ENCODE results near the gene DNMBP.
"Not testable (repeated sequence)": the region's sequence is repeated elsewhere in the genome, so short reads cannot be mapped to it uniquely, and the experiment has no call there.

DNMBP gene

DNA sequence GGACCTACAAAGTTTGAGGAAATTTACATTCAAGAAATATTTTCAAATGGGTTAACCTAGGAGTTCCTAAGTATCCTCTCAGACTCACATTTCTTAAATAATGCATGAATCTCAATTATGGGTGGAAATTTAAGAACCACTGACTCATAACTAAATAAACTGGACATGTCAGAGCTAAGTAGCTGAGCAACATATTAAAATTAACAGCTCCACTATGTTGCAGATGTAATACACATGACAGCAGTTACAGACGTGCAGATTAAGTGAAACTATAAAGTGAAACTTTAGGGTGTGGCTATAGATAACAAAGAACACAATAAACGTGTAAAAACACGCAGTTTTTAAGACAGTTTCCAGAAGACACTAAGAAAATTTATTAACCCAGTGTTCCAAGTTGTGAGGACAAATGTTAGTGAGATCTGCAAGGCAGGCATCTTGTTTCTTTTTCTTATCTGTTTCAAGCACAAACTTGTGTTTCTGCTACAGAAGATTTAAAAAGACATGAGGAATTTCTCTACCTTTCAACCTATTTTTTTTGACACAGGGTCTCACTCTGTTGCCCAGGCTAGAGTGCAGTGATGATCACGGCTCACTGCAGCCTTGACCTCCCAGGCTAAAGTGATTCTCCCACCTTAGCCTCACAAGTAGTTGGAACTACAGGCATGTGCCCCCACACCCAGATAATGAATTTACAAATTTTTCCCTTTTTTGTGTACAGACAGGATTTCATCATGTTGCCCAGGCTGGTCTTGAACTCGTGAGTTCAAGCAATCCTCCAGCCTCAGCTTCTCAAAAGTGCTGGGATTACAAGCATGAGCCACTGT lies 25.3 kb downstream of the DNMBP start:
- DNase-seq = no peak

DNA sequence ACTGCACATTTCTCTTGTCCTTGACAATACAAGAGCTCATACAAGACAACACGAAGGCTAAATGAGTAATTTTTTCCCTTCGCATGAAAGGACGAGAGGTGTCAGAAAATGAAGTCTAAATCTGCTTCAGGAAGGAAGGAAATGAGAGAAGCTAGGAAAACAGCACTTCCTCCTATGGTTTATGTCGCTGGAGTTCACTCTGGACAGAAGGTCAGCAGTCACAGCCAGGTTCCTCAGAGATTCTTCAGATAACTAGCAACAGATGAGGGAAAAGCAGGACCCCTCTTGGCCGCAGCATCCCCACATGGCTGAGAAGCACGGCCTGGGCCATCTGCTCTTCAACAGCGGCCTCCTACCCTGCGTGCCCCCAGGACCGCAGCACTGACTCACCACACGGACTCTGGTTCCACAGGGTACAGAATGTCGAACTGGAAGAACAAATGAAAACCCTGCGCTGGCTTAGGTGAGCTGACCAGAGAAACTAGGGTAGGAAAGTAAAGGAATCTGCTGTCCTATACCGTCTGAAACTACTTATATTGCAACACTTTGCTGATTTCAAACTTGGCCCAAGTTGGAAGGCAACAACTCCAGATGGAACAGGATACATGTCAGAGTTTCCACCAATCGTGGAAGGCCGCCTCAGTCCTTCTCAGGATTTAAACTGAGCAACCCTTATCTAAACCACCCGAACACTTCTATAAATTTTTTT lies 26.3 kb downstream of the DNMBP start:
- DNase-seq = no peak

DNA sequence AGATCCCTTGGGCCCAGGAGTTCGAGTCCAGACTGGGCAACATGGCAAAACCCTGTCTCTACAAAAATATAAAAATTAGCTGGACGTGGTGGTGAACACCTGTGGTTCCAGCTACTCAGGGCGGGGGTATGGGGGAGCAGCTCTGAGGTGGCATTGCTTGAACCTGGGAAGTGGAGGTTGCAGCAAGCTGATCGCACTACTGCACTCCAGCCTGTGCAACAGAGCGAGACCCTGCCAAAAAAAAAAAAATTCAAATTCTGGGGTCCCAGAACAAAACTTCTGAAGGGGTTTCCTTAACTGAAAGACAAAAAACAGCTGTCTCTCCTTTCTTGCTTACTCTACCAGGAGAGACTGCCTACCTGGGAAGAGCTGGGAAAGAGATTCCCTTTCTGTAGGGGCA lies 27.0 kb downstream of the DNMBP start:
- no peak for DNase-seq

DNA sequence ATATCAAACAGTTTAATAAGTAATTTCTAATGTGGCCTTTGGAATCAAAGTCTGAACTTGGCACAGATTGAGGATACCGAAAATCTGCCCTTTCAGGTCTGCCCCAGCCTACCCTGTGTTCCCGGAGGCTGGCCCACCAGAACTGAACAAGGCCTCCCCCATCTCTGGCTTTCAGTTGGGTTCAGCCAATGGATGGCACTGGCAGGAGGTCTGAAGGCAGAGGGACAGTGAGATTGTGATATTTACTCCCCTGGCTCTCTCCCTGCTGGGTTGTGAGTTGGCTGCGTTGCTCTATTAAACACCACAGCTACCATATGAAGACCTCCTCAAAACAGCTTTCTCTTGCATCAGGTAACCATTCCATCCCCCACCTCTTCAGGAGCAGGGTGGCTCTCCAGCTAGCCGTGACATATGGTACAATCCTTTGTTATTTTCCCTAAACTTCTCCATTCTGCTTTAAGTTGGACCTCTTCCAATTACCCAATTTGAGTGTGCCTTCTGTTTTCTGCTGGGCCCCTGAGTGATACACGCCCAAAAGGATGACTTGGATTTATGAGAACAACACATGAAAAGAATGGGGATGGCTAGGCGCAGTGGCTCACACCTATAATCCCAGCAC lies 28.1 kb downstream of the DNMBP start:
- DNase-seq = no peak

DNA sequence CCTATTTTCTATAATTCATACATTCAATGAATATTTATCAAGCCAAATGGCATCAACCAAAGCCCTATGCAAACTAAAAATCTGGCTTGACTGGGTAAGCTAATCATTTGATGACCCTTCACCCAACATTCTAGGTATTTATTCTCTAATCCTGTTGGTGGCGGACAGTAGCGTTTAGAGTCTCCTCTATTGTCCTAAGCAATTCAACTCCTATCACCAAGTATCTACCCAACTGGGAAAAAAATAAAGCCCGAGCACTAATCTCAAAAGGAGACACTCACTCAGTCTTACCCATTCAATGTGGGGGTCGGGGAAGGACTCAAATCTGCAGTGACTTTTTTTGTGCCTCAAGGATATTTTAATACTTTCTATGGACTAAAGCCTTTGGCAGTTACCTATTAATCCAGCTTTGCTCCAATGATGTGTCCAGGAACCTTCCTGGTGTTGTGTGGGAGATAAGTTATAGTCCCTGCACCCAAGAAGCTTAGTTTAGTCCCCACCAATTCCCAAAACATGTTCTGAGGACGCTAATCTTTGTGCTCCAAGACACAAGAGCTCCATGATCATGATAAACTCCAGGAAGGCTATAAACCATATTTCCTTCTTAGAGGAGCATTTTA lies 30.6 kb downstream of the DNMBP start:
- DNase-seq = no peak

DNA sequence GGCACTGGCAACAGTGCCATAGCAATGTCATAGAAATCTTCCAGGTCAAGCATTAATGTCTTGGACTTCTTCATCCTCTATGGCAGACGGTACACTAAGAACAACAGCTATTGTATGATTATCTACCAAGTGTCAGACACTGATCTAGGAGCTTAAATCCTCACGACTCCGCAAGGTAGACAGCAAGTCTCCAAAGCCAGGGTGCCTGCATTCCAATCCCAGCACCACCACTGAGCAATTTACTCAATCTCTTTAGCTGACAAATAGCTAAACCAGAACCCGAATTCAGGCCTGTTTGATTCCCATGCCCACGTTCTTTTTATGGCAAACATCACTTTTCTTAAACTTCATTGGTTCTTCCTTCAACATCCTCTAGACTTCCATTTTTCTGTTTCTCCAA lies 31.8 kb downstream of the DNMBP start:
- no peak for DNase-seq

DNA sequence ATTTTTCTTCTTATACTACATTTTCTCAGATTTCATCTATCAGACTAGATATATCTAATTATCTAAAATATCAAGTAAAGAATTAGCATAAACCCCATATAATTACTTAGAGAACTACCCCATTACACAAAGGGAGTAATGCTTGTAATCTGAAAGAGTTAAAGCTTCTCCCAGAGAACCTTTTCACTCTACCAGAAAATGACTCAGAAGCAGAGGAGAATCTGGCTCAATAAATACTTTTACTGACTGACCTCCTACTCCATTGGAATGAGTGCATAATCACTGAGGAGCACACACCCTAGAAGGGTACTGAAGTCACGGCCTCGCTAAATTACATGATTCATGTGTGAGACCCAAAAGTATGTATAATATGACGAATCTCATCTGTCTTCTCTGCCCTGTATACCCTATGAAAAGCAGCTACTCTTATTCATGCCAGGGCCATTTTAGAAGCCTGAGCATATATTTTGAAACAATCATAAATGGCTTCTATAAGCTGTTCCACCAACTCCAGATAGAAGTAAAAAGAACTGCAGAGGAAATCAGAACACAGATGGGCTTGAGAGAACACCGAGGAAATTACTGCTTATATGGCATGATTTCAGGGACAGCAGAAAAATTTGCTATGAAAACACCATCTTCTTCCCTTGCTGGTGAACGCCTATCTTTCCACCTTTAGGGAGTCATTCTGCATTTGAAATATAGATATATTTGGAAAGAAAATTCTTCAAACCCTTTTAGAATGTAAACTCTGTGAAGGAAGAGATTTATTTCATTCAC lies 32.7 kb downstream of the DNMBP start:
- DNase-seq = no peak

DNA sequence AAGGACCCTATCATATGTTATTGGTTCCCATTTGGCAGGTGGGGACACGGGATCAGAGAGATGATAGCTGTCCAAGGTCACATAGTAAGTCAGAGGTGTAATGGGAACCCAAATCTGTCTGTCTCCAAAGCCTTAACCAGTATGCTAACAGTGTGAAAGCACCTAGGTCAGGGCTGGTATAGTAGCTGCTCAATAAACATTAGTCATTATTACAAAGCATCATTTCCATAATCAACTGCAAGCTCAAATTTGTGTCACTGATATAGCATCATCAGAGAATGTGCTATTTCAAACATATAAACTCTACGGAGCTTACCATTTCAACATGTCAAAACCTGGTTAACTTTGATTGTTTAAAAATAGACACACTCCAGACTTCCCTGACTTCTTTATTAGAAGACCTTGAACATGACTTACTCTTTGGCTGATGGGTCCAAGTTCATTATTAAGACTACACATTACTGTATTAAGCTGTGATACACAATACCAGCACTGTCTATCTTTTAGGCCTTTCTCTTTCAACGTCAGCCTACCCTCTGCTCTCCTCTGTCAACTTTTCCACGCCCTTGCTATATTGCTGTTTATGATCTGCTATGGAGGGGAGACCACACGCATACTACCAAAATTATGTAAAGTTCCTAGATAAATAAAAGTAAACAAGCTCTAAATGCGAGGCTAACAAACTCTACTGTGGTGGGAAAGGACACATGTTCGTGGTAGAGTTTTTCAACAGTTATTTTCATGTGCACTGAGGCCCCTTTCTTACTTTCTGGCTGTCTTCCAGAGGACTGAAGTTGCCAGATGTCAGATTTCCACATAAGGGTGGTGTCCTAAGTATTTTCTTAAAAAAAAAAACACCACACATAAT lies 33.6 kb downstream of the DNMBP start:
- no peak for DNase-seq

DNA sequence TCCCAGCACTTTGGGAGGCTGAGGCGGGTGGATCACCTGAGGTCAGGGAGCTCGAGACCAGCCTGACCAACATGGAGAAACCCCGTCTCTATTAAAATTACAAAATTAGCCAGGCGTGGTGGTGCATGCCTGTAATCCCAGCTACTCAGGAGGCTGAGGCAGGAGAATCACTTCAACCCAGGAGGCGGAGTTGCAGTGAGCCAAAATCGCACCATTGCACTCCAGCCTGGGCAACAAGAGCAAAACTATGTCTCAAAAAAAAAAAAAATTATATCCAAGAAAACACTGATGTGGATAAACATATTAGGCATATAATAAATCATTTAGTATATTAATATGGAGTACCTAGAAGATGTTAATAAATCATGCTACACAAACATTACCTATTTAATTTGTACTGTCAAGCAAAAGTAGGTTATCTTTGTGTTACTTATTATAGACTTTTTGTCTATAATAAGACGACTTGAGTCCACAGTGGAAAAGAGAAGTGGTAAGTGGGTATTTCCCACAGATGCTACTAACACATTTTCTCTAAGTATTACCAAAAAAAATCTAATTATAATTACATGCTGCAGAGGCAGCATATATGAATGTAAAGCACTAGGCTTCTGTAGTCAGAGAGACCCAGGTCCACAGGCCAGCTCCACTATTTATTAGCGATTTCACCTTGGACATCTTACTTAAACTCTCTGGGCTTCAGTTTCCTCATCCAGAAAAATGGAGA lies 34.5 kb downstream of the DNMBP start:
- DNase-seq = no peak

DNA sequence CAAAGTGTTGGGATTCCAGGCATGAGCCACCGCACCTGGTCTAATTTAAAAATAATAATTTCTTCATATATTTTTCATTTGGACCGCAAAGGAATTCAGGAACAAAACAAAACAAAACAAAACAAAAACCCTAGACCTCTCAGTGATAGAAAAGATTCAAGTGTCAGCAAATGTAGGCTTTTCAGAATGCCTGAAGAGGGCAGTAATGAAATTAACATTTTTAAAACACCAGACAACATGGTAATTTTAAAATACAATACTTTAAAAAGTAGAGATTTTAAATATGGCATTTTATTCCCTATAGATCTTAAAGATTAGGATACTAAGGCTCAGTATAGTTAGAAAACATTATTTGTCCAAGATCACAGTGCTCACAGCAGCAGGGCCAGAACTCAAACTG lies 36.6 kb downstream of the DNMBP start:
- DNase-seq = no peak

DNA sequence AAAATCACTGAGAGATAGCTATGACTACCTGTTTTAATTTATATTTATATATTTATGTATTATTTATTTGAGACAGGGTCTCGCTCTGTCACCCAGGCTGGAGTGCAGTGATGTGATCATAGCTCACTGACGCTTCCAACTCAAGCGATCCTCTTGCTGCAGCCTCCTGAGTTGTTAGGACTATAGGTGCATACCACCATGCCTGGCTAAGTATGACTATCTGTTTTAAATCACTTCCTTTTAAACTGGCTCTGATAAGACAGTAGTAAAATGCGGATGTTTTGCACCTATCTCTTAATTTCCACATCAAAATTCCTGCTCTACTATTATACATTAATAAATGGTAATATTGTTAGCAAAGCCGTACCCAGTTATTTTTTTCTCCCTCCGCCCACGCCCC lies 41.8 kb downstream of the DNMBP start:
- DNase-seq = no peak

DNA sequence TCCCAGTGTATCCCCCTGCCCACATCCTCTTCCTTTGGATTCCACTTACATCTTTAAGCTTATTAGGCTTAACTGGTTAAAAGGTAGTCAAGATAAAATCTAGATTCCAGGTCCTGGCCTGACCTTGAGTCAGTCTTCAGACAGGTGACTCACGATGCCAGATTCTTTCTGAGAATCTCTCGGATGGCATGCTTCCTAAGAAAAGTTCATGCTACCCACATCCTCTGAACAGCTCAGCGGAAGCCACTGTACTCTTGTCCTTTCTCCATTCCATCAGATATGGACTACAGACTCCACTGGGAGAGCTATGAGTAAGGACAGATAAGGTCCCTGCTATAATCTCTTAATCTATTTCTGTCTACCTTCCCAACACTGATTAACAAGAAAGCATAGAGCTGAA lies 43.4 kb downstream of the DNMBP start:
- no peak for DNase-seq

DNA sequence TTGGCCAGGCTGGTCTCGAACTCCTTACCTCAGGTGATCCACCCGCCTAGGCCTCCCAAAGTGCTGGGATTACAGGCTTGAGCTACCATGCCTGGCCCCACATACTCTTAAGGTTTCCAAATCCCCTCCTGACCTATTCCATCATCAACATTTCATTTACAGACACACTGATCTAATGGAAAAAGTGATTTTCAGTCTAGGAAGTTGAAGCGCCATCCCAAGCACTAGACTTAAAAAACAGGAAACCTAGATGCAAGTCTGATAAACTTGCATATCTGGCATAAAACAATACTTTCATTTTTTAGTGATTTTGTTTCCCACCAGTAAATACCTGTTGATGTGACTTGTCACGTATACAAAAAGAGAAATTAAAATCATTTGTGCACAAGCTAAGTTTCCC lies 44.0 kb downstream of the DNMBP start:
- no peak for DNase-seq

DNA sequence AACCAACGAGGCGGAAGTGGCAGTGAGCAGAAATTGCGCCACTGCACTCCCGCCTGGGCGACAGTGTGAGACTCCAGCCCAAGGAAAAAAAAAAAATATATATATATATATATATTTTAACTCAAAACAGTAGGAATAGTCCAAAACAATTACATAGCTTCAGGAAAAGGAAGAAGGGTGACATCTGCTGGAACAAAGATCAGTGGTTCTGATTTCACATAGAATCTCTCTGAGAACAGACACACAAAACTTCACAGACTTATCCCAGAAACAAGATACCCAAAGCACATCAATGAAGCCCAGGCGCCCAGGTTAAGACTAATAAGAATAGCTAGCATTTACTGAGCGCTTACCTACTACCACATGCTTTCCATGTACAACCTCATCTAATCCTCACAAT lies 45.0 kb downstream of the DNMBP start:
- DNase-seq = no peak

DNA sequence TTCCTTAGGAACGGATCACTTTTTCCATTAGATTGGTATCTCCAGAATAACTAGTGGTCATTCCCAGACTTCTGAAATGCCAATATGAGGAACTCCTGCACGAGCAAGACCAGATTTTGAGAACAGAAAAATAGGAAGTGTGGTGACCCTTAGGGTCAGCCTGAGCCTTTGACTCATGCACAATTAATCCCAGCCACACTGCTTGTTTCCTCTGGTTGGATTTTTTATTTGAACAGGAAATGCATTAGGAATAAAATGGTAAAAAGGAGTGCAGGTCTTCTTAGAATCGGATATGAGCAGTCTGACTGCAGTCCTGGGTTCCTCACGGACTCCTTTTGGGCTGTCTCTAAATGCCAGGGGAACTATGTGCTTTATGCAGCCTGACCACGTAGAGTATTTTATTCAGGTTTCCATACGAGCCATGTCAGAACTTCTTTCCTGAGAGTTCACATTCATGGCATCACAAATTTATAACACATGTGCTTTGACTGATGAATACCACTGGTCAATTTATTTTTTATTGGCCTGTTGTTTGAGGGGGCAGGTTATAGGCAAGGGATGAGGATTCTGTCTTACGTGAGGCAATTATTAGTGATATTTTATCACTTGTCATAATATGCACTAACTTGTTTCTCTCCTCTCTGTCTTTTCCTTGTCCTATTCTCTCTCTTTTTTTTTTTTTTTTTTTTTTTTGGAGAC lies 46.1 kb downstream of the DNMBP start:
- DNase-seq = not testable (repeated sequence)

DNA sequence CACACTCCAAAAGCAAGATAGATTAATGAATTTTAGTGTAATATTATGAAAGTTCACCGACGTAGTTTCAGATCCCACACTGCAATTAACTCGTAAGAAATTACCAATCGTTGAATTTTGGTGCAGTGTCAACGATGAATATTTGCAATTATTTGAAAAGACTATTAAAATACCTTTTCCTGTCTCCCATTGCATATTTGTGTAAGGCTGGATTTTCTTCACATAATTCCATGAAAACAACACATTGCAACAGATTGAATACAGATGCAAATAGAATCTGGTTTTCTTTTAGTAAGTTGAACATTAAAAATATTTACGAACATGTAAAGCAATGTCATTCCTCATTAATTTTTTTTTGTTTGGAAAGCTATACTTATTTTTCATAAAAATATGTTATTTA lies 50.9 kb downstream of the DNMBP start:
- no peak for DNase-seq

DNA sequence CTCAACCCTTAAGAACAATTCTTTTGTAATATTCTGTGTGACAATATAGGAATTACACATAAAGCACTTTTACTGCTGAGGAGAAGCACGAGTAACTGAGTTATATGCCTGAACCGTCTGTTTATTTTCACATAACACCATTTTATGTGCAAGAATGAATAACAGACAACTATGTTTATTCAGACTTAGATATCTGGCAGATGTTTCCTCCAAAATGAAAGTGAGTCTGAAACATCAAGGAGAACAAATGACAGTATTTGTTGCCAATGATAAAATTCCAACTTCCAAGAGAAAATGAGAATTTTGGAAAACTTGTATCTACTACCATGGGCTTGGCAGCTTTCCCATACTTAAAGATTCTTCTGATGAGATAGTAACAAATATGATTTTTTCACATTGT lies 51.4 kb downstream of the DNMBP start:
- no peak for DNase-seq

DNA sequence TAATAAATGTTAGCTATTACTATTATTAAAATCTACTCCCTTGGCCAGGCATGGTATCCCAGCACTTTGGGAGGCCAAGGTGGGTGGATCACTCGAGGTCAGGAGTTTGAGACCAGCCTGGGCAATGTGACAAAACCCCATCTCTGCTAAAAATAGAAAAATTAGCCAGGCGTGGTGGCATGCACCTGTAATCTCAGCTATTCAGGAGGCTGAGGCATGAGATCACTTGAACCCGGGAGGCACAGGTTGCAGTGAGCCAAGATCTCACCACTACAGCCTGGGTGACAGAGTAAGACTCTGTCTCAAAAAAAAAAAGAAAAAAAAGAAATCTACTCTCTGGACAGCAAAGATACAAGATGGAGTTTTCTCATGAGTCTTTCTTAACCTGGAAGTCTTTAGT lies 56.2 kb downstream of the DNMBP start:
- not testable (repeated sequence) for DNase-seq

DNA sequence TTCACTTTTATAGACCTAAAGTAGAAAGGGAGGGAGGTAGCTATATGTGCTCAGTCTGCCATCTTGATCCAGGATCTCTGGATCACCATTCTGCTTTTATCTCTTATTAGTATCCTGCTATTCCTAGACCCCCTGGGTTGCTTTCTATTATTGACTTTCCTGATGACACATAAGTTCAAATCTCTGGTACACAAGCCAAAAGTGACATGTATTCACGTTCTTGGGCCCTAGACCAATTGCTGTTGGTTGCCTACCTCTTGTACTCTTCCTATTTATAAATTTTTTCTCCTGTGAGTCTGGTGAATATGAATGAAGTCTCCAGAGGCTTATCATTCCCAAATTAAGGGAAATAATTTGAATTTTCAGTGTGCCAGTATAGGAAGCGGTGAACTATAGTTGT lies 56.9 kb downstream of the DNMBP start:
- DNase-seq = no peak

DNA sequence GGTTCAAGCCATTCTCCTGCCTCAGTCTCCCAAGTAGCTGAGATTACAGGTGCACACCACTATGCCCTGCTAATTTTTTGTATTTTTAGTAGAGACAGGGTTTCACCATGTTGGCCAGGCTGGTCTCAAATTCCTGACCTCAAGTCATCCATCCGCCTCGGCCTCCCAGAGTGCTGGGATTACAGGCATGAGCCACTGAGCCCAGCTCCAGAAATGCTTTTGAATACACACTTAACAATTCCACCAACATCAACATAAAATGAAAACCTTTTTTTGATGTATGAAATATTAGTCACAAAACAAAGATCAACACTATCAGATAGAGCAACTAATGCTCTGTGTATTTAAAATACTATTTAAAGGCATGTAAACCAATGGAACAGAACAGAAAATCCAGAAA lies 63.7 kb downstream of the DNMBP start:
- not testable (repeated sequence) for DNase-seq

DNA sequence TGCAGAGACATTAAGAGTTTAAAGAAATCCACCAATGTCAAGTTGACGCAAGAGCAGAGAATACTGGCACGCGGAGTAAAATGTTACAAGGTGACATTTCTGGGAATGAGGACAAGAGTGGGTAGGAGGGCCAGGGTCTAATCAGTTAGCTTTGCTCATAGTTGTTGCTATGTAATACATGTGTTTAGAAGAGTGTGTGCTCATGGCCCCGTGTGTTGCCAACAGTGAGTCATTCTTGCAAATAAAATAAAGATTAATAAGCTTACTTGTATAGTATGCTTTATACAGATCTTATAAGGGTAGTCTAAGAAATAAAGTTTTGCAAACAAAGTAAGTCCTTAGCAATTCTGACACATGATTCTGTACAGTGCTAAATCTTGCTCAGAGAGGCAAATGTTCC lies 64.5 kb downstream of the DNMBP start:
- DNase-seq = no peak
